ENCODE results near the gene ALS2. TPM values are rescaled to one million over a fixed set of nuclear protein-coding genes. Genes with fewer than 3 reads are reported as not detected.

Gene ALS2
- total and polyA plus RNA-seq, 3 donors from 2014 or later: 14.0 to 19.2 (median 17.0) TPM

GRCh38 chr2:201751566-201751965, 29.2 kb downstream of the ALS2 start:
- H3K36me3 ChIP-seq (ENCODE audit: low read depth, missing control alignments): no peaks in the 10 kb centered on the region
- intact Hi-C loops (cut with DNase I; ENCODE audit: low total_unique reads): no loop called here

GRCh38 chr2:201746551-201746950, 34.2 kb downstream of the ALS2 start:
- Histone ChIP-seq H3K27me3 (no peaks in the 10 kb centered on the region), H3K4me1 (no peaks in the 10 kb centered on the region), H3K27ac (no peak overlapping the region), H3K9me3 (no peaks in the 10 kb centered on the region), H3K4me3 (no peak overlapping the region), H3K36me3 (ENCODE audit: low read depth, missing control alignments) (no peaks in the 10 kb centered on the region)
- WGBS, 2 donors: 81 to 85% methylated on average over 6 of the region's 6 CpGs
- intact Hi-C loops (cut with DNase I; ENCODE audit: low total_unique reads): no loop called here
- DNase-seq: no peak
- TF ChIP-seq CTCF (IDR thresholded peaks at IDR 0.05) (no peak), POLR2A (IDR thresholded peaks at IDR 0.05) (no peak)

More at GRCh38 chr2:201751566-201751965, 29.2 kb downstream of the ALS2 start:
- Histone ChIP-seq H3K27ac (no peak overlapping the region), H3K9me3 (no peaks in the 10 kb centered on the region), H3K4me3 (no peak overlapping the region), H3K4me1 (no peaks in the 10 kb centered on the region), H3K27me3 (no peaks in the 10 kb centered on the region)
- WGBS, 2 donors: 74 to 92% methylated on average over 5 of the region's 5 CpGs
- TF ChIP-seq POLR2A (IDR thresholded peaks at IDR 0.05) (no peak), CTCF (IDR thresholded peaks at IDR 0.05) (no peak)
- no peak for DNase-seq

GRCh38 chr2:201735486-201735885, 45.2 kb downstream of the ALS2 start:
- no peaks in the 10 kb centered on the region for H3K9me3 ChIP-seq

GRCh38 chr2:201734111-201734510, 46.6 kb downstream of the ALS2 start:
- no peak overlapping the region for H3K27ac ChIP-seq
- DNase-seq: no peak
- no peaks in the 10 kb centered on the region for H3K36me3 ChIP-seq (ENCODE audit: low read depth, missing control alignments)
- no peaks in the 10 kb centered on the region for H3K4me1 ChIP-seq
- H3K9me3 ChIP-seq: no peaks in the 10 kb centered on the region
- no peak overlapping the region for H3K4me3 ChIP-seq
- no peaks in the 10 kb centered on the region for H3K27me3 ChIP-seq
- TF ChIP-seq POLR2A (IDR thresholded peaks at IDR 0.05) (no peak), CTCF (IDR thresholded peaks at IDR 0.05) (no peak)
- intact Hi-C loops (cut with DNase I; ENCODE audit: low total_unique reads): no loop called here
- WGBS, 2 donors: 73 to 96% methylated on average over 4 of the region's 4 CpGs

More at GRCh38 chr2:201735486-201735885, 45.2 kb downstream of the ALS2 start:
- intact Hi-C loops (cut with DNase I; ENCODE audit: low total_unique reads): no loop called here
- H3K4me1 ChIP-seq: no peaks in the 10 kb centered on the region
- no peak for DNase-seq
- H3K27me3 ChIP-seq: no peaks in the 10 kb centered on the region
- TF ChIP-seq CTCF (IDR thresholded peaks at IDR 0.05): no peak
- no peak for TF ChIP-seq POLR2A (IDR thresholded peaks at IDR 0.05)
- WGBS, 2 donors: 75 to 93% methylated on average over 2 of the region's 2 CpGs
- H3K36me3 ChIP-seq (ENCODE audit: low read depth, missing control alignments): no peaks in the 10 kb centered on the region
- no peak overlapping the region for H3K4me3 ChIP-seq
- no peak overlapping the region for H3K27ac ChIP-seq

GRCh38 chr2:201733544-201733943, 47.2 kb downstream of the ALS2 start:
- WGBS, 2 donors: 88 to 93% methylated on average over 1 of the region's 1 CpG
- Histone ChIP-seq H3K27me3 (no peaks in the 10 kb centered on the region), H3K36me3 (ENCODE audit: low read depth, missing control alignments) (no peaks in the 10 kb centered on the region), H3K27ac (no peak overlapping the region), H3K9me3 (no peaks in the 10 kb centered on the region), H3K4me3 (no peak overlapping the region), H3K4me1 (no peaks in the 10 kb centered on the region)
- TF ChIP-seq POLR2A (IDR thresholded peaks at IDR 0.05) (no peak), CTCF (IDR thresholded peaks at IDR 0.05) (no peak)
- no peak for DNase-seq
- intact Hi-C loops (cut with DNase I; ENCODE audit: low total_unique reads): no loop called here

Data from testis (tissue), 3 donors.